Endometrial microvascular endothelial cells (primary cell): Measurements from ENCODE around the gene HYAL2. TPM values are rescaled to one million over a fixed set of nuclear protein-coding genes. Genes with fewer than 3 reads are reported as not detected.

Experiments used
- in situ Hi-C: cut with HindIII; loops from 2 replicates; pipeline ENCODE4 v1.10.0; 2017; ENCODE audit warnings: low sequenced_read_pairs, low pct_unique_long_range_greater_than_20kb; ENCODE audit errors: inconsistent ontology term
- total RNA-seq: library from RNA; depleted of rRNA; stranded (reverse); fragments of >200 nt; gene quantifications from one replicate; pipeline ENCODE4 v1.2.3, GENCODE V29; 2015; ENCODE audit errors: inconsistent ontology term

The HYAL2 gene, protein sequence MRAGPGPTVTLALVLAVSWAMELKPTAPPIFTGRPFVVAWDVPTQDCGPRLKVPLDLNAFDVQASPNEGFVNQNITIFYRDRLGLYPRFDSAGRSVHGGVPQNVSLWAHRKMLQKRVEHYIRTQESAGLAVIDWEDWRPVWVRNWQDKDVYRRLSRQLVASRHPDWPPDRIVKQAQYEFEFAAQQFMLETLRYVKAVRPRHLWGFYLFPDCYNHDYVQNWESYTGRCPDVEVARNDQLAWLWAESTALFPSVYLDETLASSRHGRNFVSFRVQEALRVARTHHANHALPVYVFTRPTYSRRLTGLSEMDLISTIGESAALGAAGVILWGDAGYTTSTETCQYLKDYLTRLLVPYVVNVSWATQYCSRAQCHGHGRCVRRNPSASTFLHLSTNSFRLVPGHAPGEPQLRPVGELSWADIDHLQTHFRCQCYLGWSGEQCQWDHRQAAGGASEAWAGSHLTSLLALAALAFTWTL
- 432 TPM for total RNA-seq

DNA sequence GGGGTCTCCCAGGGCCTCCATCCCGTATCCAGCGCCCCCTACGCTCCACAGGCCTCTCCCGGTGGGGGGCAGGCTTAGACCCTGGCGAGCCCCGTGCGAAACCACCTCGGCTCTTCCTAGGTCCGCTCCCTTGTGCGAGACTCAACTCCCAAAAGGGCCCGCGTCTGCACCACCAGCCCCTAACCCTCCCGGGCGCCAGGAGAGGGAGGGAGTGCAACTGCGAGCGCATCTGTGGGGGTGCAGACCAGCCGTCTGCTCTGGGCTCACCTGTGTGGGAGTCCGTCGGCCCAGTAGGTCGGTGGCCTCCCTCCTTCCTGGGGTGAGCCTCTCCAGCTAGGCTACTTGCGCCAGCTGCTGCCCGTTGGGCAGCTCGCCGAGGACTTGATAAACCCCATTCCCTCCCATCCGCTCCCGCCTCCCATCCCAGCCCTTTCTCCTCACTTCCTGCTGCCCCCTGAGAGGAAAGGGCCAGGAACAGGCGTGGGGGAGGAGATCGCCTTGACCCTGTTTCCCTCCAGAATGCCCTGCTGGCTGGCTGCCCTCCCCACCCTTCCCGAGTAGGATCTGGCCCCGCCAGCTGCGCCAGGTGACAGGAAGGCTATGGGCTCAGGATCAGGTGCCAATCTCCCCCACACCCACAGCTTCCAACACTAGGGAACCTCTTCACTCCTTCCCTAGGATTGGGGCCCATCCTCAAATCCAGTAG is at the start of gene HYAL2:
Gene HYAL2, minus strand, starts transcription at position 360 of the 706 bp plus-strand sequence. CDS start 2,256 bp downstream, outside the sequence.
- in situ Hi-C loops, result no loop called here

DNA sequence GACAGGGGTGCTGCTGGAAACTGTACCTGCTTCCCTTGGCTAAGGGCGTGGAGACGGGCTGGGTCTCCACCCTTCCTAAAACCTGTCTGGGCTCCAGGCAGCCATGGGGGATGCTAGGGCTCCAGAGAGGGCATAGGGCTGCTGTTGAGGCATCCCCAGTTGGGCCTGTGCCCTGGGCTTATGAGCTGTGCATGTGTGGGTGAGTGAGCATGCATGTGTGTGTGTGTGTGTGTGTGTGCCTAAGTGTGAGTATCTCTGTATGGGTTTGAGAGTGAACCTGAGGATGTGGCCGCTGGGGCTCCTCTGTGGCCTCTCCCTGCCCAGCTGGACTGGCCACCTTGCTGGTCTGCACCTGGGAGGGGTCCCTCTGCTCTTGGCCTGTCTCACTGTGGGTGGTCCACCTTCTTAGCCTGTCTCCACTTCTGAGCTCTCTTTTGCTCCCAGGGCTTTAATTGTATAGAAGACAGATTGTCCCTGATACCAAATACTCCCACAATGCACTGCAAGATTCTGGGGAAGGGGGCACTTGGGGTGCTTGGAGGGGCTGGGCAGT is 48.7 kb upstream of the HYAL2 start:
- in situ Hi-C loops, result no loop called here

DNA sequence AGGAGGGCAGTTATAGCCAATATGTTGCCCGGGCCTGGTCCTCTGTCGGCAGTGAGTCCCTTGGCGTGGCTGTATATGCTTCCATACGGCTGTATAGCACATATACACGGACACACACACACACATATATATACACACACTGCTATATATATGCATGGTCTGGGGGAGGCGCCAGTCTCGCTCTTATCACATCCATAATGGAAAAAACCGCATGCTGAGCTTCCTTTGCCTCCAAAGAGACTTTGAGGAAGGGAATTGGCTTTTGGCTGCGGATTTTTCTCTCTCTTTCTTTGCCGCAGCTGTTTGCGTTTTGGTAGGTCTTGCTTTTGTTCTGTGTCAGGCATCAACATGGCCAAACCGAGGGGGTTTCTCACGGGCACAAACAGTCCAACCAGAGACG is 48.0 kb upstream of the HYAL2 start:
- in situ Hi-C loops, result no loop called here

DNA sequence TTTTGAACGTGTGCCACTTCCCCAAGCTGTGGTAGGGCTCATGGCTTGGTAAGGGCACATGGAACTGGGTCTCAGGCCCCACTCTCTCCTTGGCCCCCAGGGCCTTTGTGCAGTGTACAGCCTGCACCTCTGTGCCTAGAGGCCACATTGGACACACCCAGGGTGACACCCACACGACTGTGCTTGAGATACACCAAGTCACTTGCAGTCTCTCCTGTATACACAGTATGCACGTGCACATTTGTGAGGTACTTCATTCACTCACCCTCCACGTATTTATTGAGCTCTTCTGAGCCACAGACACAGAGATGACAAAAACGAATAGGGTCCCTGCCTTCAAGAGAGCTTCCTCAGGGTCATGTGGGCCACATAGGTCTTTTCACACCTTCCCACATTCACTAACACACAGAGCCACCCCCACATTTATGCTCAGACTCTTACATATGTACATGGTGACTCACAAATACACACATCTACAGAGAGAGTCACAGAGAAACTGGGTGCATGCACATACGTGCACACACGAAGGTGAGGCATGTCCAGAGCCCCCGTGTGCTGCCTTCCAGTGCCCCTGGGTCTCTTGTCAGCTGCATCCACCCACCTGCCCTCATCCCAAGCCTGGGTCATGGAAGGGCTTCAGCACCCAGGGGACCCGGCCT is 46.6 kb upstream of the HYAL2 start:
- in situ Hi-C loops, result no loop called here

- in situ Hi-C loops, result no loop called here
Measured at GRCh38 chr3:50365842-50366220, 43.3 kb upstream of the HYAL2 start.

GRCh38 chr3:50365080-50365841 is 42.7 kb upstream of the HYAL2 start:
- in situ Hi-C loops, result no loop called here

DNA sequence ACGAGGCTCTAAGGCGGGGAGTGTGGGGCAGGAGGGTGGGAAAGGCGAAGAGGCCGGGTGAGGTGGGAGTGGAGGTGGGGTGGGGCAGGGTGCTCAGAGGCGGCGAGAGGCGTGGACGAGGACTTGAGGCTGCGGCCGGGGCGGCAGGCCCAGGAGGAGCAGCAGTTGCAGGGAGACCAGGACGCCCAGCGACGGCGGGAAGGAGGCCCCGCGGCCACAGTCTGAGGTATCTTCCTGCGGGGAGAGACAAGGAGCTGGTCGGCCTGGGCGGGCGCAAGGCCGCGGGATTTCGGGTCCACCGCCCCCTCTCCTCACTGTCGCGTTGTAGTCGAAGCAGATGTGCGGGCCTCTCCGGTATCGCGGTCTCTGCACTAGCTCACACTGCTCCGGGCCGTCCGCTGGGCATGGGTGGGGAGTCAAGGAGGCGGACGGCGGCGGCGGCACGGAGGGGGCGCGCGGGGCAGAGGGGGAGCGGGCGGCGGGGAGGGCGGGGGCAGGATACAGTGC is 42.1 kb upstream of the HYAL2 start:
- in situ Hi-C loops, result no loop called here

DNA sequence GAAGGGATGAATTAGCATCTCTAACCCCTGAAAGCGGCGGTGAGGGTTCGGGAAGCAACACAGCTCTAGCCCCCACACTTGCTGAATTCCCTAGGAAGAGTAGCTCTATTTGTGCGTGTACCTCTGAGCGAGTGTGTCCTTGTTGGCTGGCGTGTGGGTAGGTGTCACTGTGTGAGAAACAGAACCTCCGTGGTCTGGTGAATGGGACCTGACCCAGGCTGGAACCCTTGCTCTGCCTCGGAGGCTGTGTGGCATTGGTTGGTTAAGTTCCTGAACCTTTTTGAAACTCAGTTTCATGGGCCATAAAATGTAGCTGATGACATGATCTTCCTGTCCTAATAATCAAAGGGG is 37.2 kb upstream of the HYAL2 start:
- in situ Hi-C loops, result no loop called here

DNA sequence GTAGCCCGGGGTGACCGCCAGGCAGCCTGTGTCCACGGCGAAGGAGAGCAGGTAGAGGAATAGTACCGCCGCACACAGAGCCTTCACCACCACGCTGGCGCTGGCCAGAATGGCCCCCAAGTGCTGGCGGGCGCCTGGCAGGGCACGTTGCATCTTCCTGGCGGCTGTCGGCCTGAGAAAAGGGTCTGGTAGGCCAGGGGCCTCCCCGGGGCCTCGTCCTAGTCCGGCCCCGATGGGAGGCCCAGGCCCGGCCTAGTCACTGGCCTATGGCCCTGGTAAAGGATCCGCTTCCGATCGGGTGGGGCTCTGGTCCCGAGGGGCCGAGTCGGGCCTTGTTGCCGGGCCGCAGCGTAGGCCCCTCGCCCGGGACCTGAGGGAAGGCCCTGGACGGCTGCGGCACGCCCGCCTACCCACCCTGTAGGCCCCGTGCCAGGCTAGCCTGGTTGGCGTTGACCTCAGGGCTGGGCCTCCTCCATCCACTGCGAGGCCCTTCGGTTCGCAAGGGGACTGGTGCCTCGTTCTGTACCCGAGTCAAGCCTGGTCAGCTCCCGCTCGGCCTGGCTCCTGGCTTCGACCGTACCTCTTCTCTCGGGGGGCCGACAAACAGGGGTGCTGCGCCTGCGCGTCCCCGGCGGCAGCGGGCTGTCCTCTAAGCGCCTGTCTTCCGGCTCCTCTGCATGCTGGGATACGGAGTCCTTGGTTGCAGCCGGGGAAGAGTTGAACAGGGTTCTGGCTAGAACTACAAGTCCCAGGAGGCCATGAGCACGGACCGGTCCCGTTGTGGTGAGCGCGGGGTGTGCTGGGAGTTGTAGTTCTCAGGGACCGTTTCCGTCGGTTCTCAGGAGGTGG is 36.6 kb upstream of the HYAL2 start, which contains the start of gene TMEM115:
Gene TMEM115, minus strand, starts transcription at position 611 of the 849 bp plus-strand sequence. Its CDS starts 458 bp downstream, at position 153.
- in situ Hi-C loops, result no loop called here

DNA sequence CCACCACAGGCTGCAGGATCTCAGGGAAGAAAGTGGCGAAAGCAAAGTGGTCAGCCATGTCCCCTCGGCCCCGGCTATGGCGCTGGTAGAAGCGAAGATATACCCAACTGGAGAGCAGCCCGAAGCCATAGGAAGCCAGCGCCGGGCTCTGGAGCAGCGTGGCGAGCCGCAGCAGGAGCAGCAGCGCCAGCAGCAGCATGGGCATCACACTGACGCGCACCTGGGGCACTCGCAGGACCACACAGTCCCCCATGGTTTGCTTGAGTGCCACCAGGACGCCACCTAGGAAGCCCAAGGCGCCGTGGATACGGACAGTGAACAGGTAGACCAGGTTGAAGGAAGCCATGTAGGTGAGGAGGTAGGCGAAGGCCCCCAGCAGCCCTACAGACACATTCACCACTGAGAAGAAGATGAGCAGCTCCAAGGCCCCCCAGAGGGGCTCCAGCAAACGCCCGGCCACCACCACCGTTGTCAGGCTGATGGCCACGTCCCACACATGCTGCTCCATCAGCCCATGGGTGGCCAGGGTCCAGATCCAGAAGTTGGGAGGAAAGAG is 35.9 kb upstream of the HYAL2 start:
- in situ Hi-C loops, result no loop called here

DNA sequence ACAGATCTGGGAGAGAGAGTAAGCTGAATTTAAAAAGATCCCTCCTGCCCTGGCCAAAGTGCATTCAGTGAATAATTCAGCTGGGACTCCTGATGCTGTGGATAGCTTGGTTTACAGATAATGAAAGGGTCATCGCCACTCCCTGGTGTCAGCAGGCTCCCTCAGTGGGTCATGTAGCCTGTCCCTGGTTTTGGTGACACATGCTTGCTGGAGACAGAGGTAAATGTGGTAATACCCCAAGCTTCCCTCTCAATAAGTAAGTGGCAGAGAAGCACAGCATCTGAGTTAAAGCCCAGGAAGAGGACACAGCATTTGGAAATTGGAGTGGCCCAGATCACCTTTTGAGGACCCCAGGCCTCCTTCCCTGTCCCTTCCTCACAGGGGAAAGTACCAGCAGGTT is 34.9 kb upstream of the HYAL2 start:
- in situ Hi-C loops, result no loop called here

DNA sequence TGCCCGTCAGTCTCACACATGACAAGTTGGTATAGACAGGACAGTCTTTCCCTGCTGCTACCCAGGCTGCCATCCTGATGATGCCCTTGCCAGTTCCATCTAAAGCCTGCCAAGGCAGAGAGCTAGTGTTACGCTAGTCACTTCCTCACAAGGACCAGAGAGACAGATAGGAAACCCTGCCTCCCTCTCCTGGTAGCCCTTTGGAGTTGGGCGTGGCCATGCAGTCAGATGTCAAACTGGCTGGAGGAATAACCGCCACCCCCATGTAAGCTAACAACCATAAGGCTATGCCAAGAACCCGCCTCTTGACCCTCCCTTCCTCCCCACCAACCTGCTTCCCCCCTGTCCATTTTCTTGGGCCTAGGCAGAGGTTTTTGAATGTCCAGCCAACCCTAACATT is 34.0 kb upstream of the HYAL2 start:
- in situ Hi-C loops, result no loop called here

DNA sequence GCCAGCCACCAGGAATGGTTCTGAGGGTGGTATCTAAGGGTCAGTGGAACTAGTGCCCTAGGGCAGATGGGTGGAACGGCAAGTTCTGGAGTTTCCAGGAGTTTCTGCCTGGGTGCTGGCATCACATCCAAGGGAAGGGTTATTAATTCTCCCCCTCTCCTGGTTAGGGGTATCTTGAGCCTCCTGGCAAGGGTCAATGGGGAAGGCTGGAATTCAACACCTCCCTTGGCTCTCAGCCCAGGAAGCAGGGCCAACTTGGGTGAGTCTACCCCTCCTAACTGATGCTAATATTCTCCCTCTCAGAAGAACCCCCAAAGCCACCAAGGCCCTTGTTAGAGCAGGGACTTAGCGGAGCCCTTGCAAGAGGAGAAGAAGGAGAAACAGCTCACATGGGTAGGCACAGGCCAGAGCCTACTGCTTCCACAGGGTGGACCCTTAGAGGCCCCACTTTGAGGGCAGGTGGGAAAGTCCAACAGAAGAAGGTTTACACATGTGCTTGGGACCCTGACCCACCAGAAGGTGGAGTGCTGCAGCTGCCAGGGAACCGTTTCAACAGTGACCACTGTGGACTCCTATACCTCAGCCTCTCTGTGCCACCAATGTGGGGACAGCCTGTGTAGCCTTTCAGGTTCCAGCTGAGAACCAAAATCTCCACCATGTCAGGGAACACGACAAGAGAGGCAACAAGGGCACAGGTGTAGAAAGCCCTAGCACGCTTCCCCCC is 33.4 kb upstream of the HYAL2 start:
- in situ Hi-C loops, result no loop called here

GRCh38 chr3:50354850-50355249 is 32.3 kb upstream of the HYAL2 start:
- in situ Hi-C loops, result no loop called here

GRCh38 chr3:50354186-50354764 is 31.7 kb upstream of the HYAL2 start:
- in situ Hi-C loops, result no loop called here

DNA sequence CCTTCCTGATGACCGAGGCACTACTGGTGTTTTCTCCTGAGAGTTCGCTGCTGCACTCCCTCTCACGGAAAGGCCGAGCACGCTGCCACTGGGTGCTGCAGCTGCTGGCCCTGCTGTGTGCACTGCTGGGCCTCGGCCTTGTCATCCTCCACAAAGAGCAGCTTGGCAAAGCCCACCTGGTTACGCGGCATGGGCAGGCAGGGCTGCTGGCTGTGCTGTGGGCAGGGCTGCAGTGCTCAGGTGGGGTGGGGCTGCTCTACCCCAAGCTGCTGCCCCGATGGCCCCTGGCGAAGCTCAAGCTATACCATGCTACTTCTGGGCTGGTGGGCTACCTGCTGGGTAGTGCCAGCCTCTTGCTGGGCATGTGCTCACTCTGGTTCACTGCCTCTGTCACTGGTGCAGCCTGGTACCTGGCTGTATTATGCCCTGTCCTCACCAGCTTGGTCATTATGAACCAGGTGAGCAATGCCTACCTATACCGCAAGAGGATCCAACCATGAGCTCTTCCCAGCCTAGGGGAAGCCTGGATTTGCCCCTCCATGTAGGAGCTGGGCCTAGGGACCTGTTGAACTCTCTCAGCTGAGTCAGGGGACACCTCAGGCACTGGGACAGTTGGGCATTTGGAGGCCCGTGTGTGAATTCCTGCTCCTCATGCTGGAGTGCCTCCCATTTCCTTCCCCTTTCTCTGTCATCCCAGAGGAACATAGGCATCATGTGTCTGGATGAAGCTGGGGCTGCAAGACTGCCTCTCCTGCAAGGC is 30.9 kb upstream of the HYAL2 start:
- in situ Hi-C loops, result no loop called here
